Measurements from ENCODE around the gene SYTL1.

The SYTL1 gene

GRCh38 chr1:27394925-27395324, 53.1 kb downstream of the SYTL1 start:
- DNase-seq (ENCODE audit: insufficient read length) (no peak), FAIRE-seq (no peak)
- TF ChIP-seq TAF1 (IDR thresholded peaks at IDR 0.05; ENCODE audit: borderline replicate concordance, low read depth, low read length) (no peak), POLR2AphosphoS5 (IDR thresholded peaks at IDR 0.05; ENCODE audit: low read depth, low read length) (no peak), POLR2A (IDR thresholded peaks at IDR 0.05; ENCODE audit: low read depth, low read length) (no peak)

DNA sequence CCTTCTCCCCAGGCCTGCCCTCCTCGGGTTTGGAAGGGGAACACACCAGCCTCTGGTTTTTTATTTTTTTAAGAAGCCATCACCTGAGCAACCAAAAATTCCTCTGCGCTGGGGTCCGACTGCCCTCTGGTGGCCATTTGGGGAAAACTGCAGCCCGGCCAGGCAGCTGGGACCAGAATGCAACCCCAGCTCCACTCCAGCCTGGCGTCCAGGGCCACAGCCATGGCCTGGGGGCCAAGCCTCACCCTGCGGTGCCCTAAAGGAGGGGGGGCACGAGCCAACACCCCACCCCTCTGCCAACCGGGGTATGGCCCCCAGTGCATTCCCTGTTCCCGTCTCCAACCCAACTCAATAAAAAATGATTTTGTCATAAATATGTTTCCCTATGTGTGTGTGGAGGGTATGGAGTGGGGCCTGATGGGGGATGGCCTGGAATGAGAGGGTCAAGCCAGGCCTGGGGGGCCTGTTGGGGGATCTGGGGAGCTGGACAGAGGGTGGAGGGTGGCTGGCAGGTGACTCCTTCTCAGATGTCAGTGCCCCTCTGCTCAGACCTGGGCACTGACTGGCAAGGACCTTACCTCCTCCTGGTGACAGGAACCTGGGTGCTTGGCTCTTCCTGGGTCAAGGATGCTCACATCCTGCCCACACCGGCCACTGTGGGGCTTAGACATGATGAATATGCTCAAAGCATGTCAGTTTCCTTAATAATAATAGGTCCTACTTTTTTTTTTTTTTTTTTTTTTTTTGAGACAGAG, 53.8 kb downstream of the SYTL1 start:
- TF ChIP-seq POLR2AphosphoS5 (IDR thresholded peaks at IDR 0.05; ENCODE audit: low read depth, low read length) (no peak), POLR2A (IDR thresholded peaks at IDR 0.05; ENCODE audit: low read depth, low read length) (no peak), TAF1 (IDR thresholded peaks at IDR 0.05; ENCODE audit: borderline replicate concordance, low read depth, low read length) (no peak)
- DNase-seq (ENCODE audit: insufficient read length) (peak; percentile 86), FAIRE-seq (peak; percentile 74)

- TF ChIP-seq POLR2A (IDR thresholded peaks at IDR 0.05; ENCODE audit: low read depth, low read length): no peak
- no peak for TF ChIP-seq TAF1 (IDR thresholded peaks at IDR 0.05; ENCODE audit: borderline replicate concordance, low read depth, low read length)
- no peak for TF ChIP-seq POLR2AphosphoS5 (IDR thresholded peaks at IDR 0.05; ENCODE audit: low read depth, low read length)
- no peak for FAIRE-seq
- DNase-seq (ENCODE audit: insufficient read length): no peak
These were observed 55.3 kb downstream of the SYTL1 start for GRCh38 chr1:27397110-27397509.

DNA sequence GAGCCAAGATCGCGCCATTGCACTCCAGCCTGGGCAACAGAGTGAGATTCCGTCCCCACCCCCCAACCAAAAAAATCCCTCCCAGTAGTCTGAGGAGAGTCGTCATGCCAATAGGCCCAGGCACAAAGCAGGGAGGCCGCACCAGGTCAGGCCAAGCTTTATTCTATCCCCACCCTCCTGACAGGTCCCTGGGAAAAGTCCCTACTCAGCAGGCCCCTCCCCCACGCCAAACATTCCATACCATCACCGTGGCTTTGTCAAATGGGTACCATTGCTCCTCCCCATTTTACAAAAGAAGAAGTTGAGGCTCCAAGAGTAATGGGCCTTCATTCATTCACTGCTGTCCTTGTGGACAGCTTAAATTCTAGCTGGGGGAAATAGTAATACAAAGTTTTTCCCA, 55.9 kb downstream of the SYTL1 start:
- DNase-seq (ENCODE audit: insufficient read length) (no peak), FAIRE-seq (no peak)
- TF ChIP-seq POLR2AphosphoS5 (IDR thresholded peaks at IDR 0.05; ENCODE audit: low read depth, low read length): no peak

DNA sequence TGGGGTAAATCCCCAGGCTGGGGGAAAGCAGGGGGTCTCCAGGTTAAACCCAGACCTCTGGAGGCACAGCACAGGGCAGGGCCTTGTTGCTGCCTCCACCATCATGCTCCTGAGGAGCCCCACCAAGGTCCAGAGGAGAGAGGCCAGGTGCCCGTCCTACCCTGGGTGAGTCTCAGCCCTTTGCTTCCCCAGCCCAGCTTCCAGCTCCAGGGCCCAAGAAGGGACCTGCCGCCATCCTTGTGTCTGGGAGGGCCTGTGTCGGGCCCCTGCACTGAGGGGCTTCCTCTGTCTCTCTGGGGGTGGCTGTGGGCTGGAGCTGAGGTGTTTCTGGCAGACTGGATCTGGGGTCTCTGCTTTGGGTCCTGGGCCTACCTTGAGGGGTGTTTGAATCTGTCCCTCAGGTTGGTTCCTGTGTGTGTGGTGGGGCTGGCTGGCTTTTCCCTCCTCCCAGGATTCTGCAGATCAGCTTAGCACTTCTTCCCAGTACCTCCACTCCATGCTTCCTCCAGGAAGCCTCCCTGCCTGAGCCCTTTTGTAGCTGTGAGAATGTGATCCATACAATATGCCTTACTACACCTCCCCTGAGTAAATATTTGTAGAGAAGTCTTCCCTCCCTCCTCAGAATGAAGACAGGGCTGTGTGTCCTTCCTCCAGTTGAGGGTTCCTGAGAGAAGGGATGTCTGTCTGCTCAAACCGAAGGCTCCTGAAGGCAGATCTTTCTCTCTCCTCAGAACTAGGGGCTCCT, 56.8 kb downstream of the SYTL1 start:
- FAIRE-seq (no peak), DNase-seq (ENCODE audit: insufficient read length) (no peak)
- TF ChIP-seq POLR2A (IDR thresholded peaks at IDR 0.05; ENCODE audit: low read depth, low read length) (no peak), POLR2AphosphoS5 (IDR thresholded peaks at IDR 0.05; ENCODE audit: low read depth, low read length) (no peak), TAF1 (IDR thresholded peaks at IDR 0.05; ENCODE audit: borderline replicate concordance, low read depth, low read length) (no peak)

GRCh38 chr1:27399251-27400025, 57.6 kb downstream of the SYTL1 start:
- DNase-seq (ENCODE audit: insufficient read length): no peak
- FAIRE-seq: no peak
- TF ChIP-seq POLR2AphosphoS5 (IDR thresholded peaks at IDR 0.05; ENCODE audit: low read depth, low read length) (peak; percentile 26; the same call in 1 of the 2 replicates), POLR2A (IDR thresholded peaks at IDR 0.05; ENCODE audit: low read depth, low read length) (no peak), TAF1 (IDR thresholded peaks at IDR 0.05; ENCODE audit: borderline replicate concordance, low read depth, low read length) (no peak)

DNA sequence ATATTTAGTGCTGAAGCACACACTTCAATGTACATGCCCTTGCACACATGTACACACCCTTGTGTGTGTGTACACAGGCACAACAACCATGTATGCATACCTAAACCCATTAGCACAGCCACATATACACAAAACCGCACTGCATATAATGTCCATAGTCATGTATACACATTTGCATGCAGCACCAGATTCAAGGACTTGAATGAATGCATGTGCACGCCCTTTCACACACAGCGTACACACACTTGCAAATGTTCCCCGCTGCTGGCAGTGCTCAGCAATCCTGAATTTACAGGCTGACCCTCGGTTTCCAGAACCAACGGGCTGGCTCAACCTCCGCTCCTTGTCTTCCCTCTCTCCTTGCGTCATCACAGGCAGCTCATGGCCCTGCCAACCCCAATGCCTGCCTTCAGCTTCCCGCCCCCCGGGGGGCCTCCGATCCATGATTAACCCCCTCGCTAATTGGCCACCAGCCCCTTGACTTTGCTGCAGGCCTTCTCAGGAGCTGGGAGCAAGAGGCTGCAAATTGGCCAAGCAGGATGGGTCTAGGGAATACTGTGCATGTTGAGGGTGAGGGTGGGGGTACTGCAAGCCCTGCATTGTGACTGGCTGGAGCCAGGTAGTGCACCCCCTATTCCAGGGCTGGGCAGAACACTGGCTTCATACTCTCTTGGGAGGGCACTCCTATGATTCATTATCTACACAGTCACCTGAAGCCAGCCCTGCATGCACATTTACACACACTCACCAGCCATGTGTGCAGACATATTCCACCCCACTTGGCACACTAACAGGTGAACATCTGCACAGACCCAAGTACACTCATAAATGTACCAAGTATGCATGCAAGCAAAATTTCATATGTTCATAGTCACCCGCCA, 58.5 kb downstream of the SYTL1 start:
- FAIRE-seq: no peak
- TF ChIP-seq TAF1 (IDR thresholded peaks at IDR 0.05; ENCODE audit: borderline replicate concordance, low read depth, low read length) (no peak), POLR2AphosphoS5 (IDR thresholded peaks at IDR 0.05; ENCODE audit: low read depth, low read length) (peak; percentile 46), POLR2A (IDR thresholded peaks at IDR 0.05; ENCODE audit: low read depth, low read length) (peak; percentile 38)
- DNase-seq (ENCODE audit: insufficient read length): no peak

GRCh38 chr1:27400963-27401341, 59.1 kb downstream of the SYTL1 start:
- DNase-seq (ENCODE audit: insufficient read length): no peak

DNA sequence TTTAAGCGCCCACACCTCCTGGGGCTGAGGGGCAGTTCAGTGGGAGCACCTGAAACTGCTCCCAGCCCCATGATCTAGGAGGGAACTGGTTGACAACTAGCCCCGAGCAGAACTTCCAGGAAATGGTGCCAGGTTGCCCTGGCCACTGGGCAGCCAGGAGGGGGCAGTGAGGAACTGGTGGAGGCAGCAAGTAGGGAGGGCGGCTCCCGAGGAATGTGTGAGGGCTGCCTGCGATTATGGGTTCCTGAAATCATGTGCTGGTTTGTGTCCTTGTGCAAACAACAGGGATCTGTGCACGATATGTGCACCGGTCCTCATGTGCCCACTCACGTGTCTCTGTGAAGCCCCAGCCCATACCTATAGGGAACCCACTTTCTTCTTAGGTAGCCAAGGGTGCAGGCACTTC, 60.5 kb downstream of the SYTL1 start:
- no peak for FAIRE-seq
- TF ChIP-seq TAF1 (IDR thresholded peaks at IDR 0.05; ENCODE audit: borderline replicate concordance, low read depth, low read length): no peak
- peak; percentile 34; the same call in 1 of the 2 replicates for TF ChIP-seq POLR2AphosphoS5 (IDR thresholded peaks at IDR 0.05; ENCODE audit: low read depth, low read length)
- no peak for DNase-seq (ENCODE audit: insufficient read length)

More at GRCh38 chr1:27400963-27401341, 59.1 kb downstream of the SYTL1 start:
- FAIRE-seq: no peak
- TF ChIP-seq POLR2AphosphoS5 (IDR thresholded peaks at IDR 0.05; ENCODE audit: low read depth, low read length): 0 out of 2 replicates have a peak, but pooled peaks have one; percentile 11
- no peak for TF ChIP-seq POLR2A (IDR thresholded peaks at IDR 0.05; ENCODE audit: low read depth, low read length)

- TF ChIP-seq TAF1 (IDR thresholded peaks at IDR 0.05; ENCODE audit: borderline replicate concordance, low read depth, low read length): no peak
- TF ChIP-seq POLR2A (IDR thresholded peaks at IDR 0.05; ENCODE audit: low read depth, low read length): no peak
- no peak for TF ChIP-seq POLR2AphosphoS5 (IDR thresholded peaks at IDR 0.05; ENCODE audit: low read depth, low read length)
- FAIRE-seq (peak; percentile 44), DNase-seq (ENCODE audit: insufficient read length) (no peak)
These were observed 61.4 kb downstream of the SYTL1 start for GRCh38 chr1:27403065-27403726.
